Measurements from ENCODE around the gene LPIN1.

The LPIN1 gene

GRCh38 chr2:11773747-11774525 lies 27.5 kb downstream of the LPIN1 start:
- Histone ChIP-seq H3K4me1 (ENCODE audit: low read length) (peaks cover 18% of the 10 kb centered on the region), H3K27ac (ENCODE audit: low read length) (no peak overlapping the region), H3K4me3 (ENCODE audit: low read length) (no peak overlapping the region), H3K9me3 (ENCODE audit: insufficient read depth, low read length) (no peaks in the 10 kb centered on the region), H3K27me3 (ENCODE audit: low read depth, low read length) (no peaks in the 10 kb centered on the region), H3K36me3 (replicated peaks; ENCODE audit: low read depth, low read length) (peaks cover 24% of the 10 kb centered on the region), H3K9ac (ENCODE audit: low read length) (no peak overlapping the region), H3K79me2 (ENCODE audit: low read length) (no peaks in the 10 kb centered on the region), H3K4me2 (ENCODE audit: low read length) (no peak overlapping the region), H2AFZ (ENCODE audit: low read depth, low read length) (no peak overlapping the region), H4K20me1 (ENCODE audit: insufficient read depth, low read length) (no peaks in the 10 kb centered on the region)
- TF ChIP-seq EZH2phosphoT487 (IDR thresholded peaks at IDR 0.05; ENCODE audit: low read depth) (no peak), CTCF (IDR thresholded peaks at IDR 0.05; ENCODE audit: low read depth, low read length) (no peak)

- no peaks in the 10 kb centered on the region for H4K20me1 ChIP-seq (ENCODE audit: insufficient read depth, low read length)
- no peak overlapping the region for H3K27ac ChIP-seq (ENCODE audit: low read length)
- no peaks in the 10 kb centered on the region for H3K9me3 ChIP-seq (ENCODE audit: insufficient read depth, low read length)
- no peak overlapping the region for H3K4me3 ChIP-seq (ENCODE audit: low read length)
- no peak for TF ChIP-seq EZH2phosphoT487 (IDR thresholded peaks at IDR 0.05; ENCODE audit: low read depth)
- no peak for TF ChIP-seq CTCF (IDR thresholded peaks at IDR 0.05; ENCODE audit: low read depth, low read length)
- H3K4me1 ChIP-seq (ENCODE audit: low read length): peaks cover 19% of the 10 kb centered on the region
- H3K79me2 ChIP-seq (ENCODE audit: low read length): no peaks in the 10 kb centered on the region
- H2AFZ ChIP-seq (ENCODE audit: low read depth, low read length): no peak overlapping the region
- no peaks in the 10 kb centered on the region for H3K27me3 ChIP-seq (ENCODE audit: low read depth, low read length)
- H3K36me3 ChIP-seq (replicated peaks; ENCODE audit: low read depth, low read length): peaks cover 24% of the 10 kb centered on the region
- no peak overlapping the region for H3K9ac ChIP-seq (ENCODE audit: low read length)
- no peak overlapping the region for H3K4me2 ChIP-seq (ENCODE audit: low read length)
Measured at GRCh38 chr2:11774600-11774999, 28.2 kb downstream of the LPIN1 start.

GRCh38 chr2:11775384-11775783 lies 29.0 kb downstream of the LPIN1 start:
- Histone ChIP-seq H3K36me3 (replicated peaks; ENCODE audit: low read depth, low read length) (peaks cover 26% of the 10 kb centered on the region), H3K4me2 (ENCODE audit: low read length) (peak overlapping the region; percentile 66), H3K9me3 (ENCODE audit: insufficient read depth, low read length) (no peaks in the 10 kb centered on the region), H3K27me3 (ENCODE audit: low read depth, low read length) (no peaks in the 10 kb centered on the region), H2AFZ (ENCODE audit: low read depth, low read length) (no peak overlapping the region; the same call in 1 of the 2 replicates), H3K4me3 (ENCODE audit: low read length) (peak overlapping the region; percentile 52), H3K9ac (ENCODE audit: low read length) (no peak overlapping the region), H3K4me1 (ENCODE audit: low read length) (peaks cover 19% of the 10 kb centered on the region), H3K27ac (ENCODE audit: low read length) (no peak overlapping the region; the same call in 1 of the 2 replicates), H4K20me1 (ENCODE audit: insufficient read depth, low read length) (no peaks in the 10 kb centered on the region), H3K79me2 (ENCODE audit: low read length) (no peaks in the 10 kb centered on the region)
- TF ChIP-seq CTCF (IDR thresholded peaks at IDR 0.05; ENCODE audit: low read depth, low read length) (no peak), EZH2phosphoT487 (IDR thresholded peaks at IDR 0.05; ENCODE audit: low read depth) (no peak)

- Histone ChIP-seq H3K4me3 (ENCODE audit: low read length) (no peak overlapping the region), H3K27me3 (ENCODE audit: low read depth, low read length) (no peaks in the 10 kb centered on the region), H3K36me3 (replicated peaks; ENCODE audit: low read depth, low read length) (peaks cover 27% of the 10 kb centered on the region), H3K9me3 (ENCODE audit: insufficient read depth, low read length) (no peaks in the 10 kb centered on the region), H4K20me1 (ENCODE audit: insufficient read depth, low read length) (no peaks in the 10 kb centered on the region; the same call in 1 of the 2 replicates), H3K9ac (ENCODE audit: low read length) (no peak overlapping the region), H3K79me2 (ENCODE audit: low read length) (no peaks in the 10 kb centered on the region), H3K27ac (ENCODE audit: low read length) (no peak overlapping the region), H3K4me2 (ENCODE audit: low read length) (no peak overlapping the region), H2AFZ (ENCODE audit: low read depth, low read length) (no peak overlapping the region), H3K4me1 (ENCODE audit: low read length) (peaks cover 19% of the 10 kb centered on the region)
- no peak for TF ChIP-seq EZH2phosphoT487 (IDR thresholded peaks at IDR 0.05; ENCODE audit: low read depth)
- TF ChIP-seq CTCF (IDR thresholded peaks at IDR 0.05; ENCODE audit: low read depth, low read length): no peak
Measured at GRCh38 chr2:11777066-11777782, 30.8 kb downstream of the LPIN1 start.

Measured in OCI-LY3 (cell line).